GM21825 (cell line): ENCODE measurements around the gene AP1G2.

Experiments used
- ATAC-seq: cut with Tn5 transposase; IDR thresholded peaks from one replicate; pipeline ENCODE4 v1.9.1; 2021; ENCODE audit warnings: mild to moderate bottlenecking, moderate library complexity; ENCODE audit not compliant: unreplicated experiment

The AP1G2 gene

GRCh38 chr14:23559010-23559925 is 8.3 kb downstream of the AP1G2 start:
- no peak for ATAC-seq

GRCh38 chr14:23558346-23559009 is 9.1 kb downstream of the AP1G2 start:
- ATAC-seq: no peak

- no peak for ATAC-seq
Observed at GRCh38 chr14:23557946-23558345, 9.6 kb downstream of the AP1G2 start.

GRCh38 chr14:23557521-23557920 is 10.1 kb downstream of the AP1G2 start:
- no peak for ATAC-seq

- ATAC-seq: no peak
Observed at GRCh38 chr14:23556700-23557440, 10.7 kb downstream of the AP1G2 start.

GRCh38 chr14:23555882-23556699 is 11.5 kb downstream of the AP1G2 start, which contains the start of gene THTPA:
TSS of gene THTPA (plus strand) at chr14:23556271. CDS start at chr14:23556758, 487 bp downstream.
- peak; percentile 79 for ATAC-seq

GRCh38 chr14:23555533-23555881 is 12.1 kb downstream of the AP1G2 start:
- ATAC-seq: no peak

GRCh38 chr14:23551266-23552028 is 16.1 kb downstream of the AP1G2 start, which contains the start of gene ZFHX2:
TSS of gene ZFHX2 (minus strand) at chr14:23551765. CDS start at chr14:23535325, 16,440 bp downstream.
- ATAC-seq: peak; percentile 58

GRCh38 chr14:23550812-23551265 is 16.8 kb downstream of the AP1G2 start:
- ATAC-seq: no peak

GRCh38 chr14:23550131-23550811 is 17.3 kb downstream of the AP1G2 start:
- no peak for ATAC-seq

GRCh38 chr14:23548351-23549318 is 19.0 kb downstream of the AP1G2 start:
- no peak for ATAC-seq

- ATAC-seq: no peak
Observed at GRCh38 chr14:23547924-23548323, 19.7 kb downstream of the AP1G2 start.

- ATAC-seq: no peak
Observed at GRCh38 chr14:23546450-23547035, 21.0 kb downstream of the AP1G2 start.

GRCh38 chr14:23545740-23546365 is 21.7 kb downstream of the AP1G2 start:
- no peak for ATAC-seq

- no peak for ATAC-seq
Observed at GRCh38 chr14:23544511-23545447, 22.8 kb downstream of the AP1G2 start.

GRCh38 chr14:23543403-23543802 is 24.2 kb downstream of the AP1G2 start:
- no peak for ATAC-seq
